ENCODE measurements around the gene QKI. TPM values are rescaled to one million over a fixed set of nuclear protein-coding genes. Genes with fewer than 3 reads are reported as not detected.

Gene QKI
- total RNA-seq, 2 experiments from 2014 or later = 43.3 to 47.5 TPM

GRCh38 chr6:163616452-163616851 lies 201.9 kb downstream of the QKI start:
- POLR2A ChIA-PET = no interaction called here

GRCh38 chr6:163617549-163617948 lies 203.0 kb downstream of the QKI start:
- H3K4me1 Mint-ChIP-seq (ENCODE audit: low read depth) = no peaks in the 10 kb centered on the region
- intact Hi-C loops (cut with micrococcal nuclease) = no loop called here
- CTCF ChIA-PET = no interaction called here

More at GRCh38 chr6:163616452-163616851, 201.9 kb downstream of the QKI start:
- H3K4me1 Mint-ChIP-seq (ENCODE audit: low read depth) = no peaks in the 10 kb centered on the region
- ATAC-seq (no peak), DNase-seq (no peak)
- no peak overlapping the region for H3K27ac Mint-ChIP-seq
- TF ChIP-seq, protein P1, sequence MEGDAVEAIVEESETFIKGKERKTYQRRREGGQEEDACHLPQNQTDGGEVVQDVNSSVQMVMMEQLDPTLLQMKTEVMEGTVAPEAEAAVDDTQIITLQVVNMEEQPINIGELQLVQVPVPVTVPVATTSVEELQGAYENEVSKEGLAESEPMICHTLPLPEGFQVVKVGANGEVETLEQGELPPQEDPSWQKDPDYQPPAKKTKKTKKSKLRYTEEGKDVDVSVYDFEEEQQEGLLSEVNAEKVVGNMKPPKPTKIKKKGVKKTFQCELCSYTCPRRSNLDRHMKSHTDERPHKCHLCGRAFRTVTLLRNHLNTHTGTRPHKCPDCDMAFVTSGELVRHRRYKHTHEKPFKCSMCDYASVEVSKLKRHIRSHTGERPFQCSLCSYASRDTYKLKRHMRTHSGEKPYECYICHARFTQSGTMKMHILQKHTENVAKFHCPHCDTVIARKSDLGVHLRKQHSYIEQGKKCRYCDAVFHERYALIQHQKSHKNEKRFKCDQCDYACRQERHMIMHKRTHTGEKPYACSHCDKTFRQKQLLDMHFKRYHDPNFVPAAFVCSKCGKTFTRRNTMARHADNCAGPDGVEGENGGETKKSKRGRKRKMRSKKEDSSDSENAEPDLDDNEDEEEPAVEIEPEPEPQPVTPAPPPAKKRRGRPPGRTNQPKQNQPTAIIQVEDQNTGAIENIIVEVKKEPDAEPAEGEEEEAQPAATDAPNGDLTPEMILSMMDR (IDR thresholded peaks at IDR 0.05) = no peak
- intact Hi-C loops (cut with micrococcal nuclease) = no loop called here
- peaks cover 2% of the 10 kb centered on the region for H3K27me3 Mint-ChIP-seq
- H3K9me3 Mint-ChIP-seq = no peaks in the 10 kb centered on the region
- no peak overlapping the region for H3K4me3 Mint-ChIP-seq
- H3K36me3 Mint-ChIP-seq (ENCODE audit: low read depth) = no peaks in the 10 kb centered on the region
- CTCF ChIA-PET = no interaction called here

DNA sequence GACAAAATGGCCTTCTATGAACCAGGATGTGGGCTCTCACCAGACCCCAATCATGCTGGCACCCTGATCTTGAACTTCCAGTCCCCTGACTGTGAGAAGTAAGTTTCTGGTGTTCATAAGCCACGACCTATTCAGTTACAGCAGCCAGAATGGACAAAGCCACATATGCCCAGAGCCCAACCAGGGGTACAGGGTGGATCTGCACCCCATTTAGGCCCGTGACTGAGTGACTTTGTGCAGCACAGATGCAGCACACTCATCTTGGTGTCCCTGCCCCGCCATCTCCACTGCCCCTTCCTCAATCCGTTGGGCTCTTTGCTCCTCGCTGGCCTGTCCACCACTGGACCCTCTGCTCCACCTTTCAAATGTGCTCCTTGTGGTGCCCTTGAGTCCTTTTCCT lies 205.6 kb downstream of the QKI start:
- Mint-ChIP-seq H3K27ac (no peak overlapping the region), H3K27me3 (peaks cover 2% of the 10 kb centered on the region), H3K4me1 (ENCODE audit: low read depth) (no peaks in the 10 kb centered on the region), H3K4me3 (no peak overlapping the region), H3K9me3 (no peaks in the 10 kb centered on the region), H3K36me3 (ENCODE audit: low read depth) (no peaks in the 10 kb centered on the region)
- DNase-seq = no peak
- TF ChIP-seq, protein P1 (IDR thresholded peaks at IDR 0.05) = no peak
- POLR2A ChIA-PET = no interaction called here
- intact Hi-C loops (cut with micrococcal nuclease) = no loop called here
- ATAC-seq = no peak
- CTCF ChIA-PET = no interaction called here

More at GRCh38 chr6:163617549-163617948, 203.0 kb downstream of the QKI start:
- TF ChIP-seq, protein P1 (IDR thresholded peaks at IDR 0.05) = no peak
- Mint-ChIP-seq H3K9me3 (no peaks in the 10 kb centered on the region), H3K4me3 (no peak overlapping the region), H3K36me3 (ENCODE audit: low read depth) (no peaks in the 10 kb centered on the region), H3K27me3 (peaks cover 2% of the 10 kb centered on the region), H3K27ac (no peak overlapping the region)
- POLR2A ChIA-PET = no interaction called here
- DNase-seq (no peak), ATAC-seq (no peak)

- peaks cover 2% of the 10 kb centered on the region for H3K27me3 Mint-ChIP-seq
- ChIA-PET POLR2A (no interaction called here), CTCF (no interaction called here)
- H3K36me3 Mint-ChIP-seq (ENCODE audit: low read depth) = no peaks in the 10 kb centered on the region
- H3K4me1 Mint-ChIP-seq (ENCODE audit: low read depth) = no peaks in the 10 kb centered on the region
- DNase-seq = no peak
- H3K27ac Mint-ChIP-seq = no peak overlapping the region
- H3K4me3 Mint-ChIP-seq = no peak overlapping the region
- ATAC-seq = no peak
- TF ChIP-seq, protein P1 (IDR thresholded peaks at IDR 0.05) = no peak
- no peaks in the 10 kb centered on the region for H3K9me3 Mint-ChIP-seq
- intact Hi-C loops (cut with micrococcal nuclease) = no loop called here
Observed at GRCh38 chr6:163620670-163621330, 206.3 kb downstream of the QKI start.

DNA sequence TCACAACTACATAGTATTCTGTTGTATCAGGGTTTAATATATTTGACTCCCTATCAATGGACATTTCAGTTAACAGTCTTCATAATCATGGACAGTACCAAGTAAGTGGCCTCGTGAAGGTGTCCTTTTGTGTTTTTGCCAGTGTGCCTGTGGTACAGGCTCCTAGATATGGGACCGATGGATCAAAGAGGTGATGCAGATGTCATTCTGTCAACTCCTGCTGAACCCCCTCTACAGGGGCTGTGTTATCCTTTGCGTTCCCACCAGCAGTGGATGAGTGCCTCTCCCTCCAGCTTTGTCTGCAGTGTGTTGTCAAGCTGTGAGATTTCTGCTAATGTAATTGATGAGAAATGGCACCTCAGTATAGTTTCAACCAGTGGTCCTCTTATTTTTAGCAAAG lies 210.7 kb downstream of the QKI start:
- Mint-ChIP-seq H3K4me1 (ENCODE audit: low read depth) (no peaks in the 10 kb centered on the region), H3K9me3 (no peaks in the 10 kb centered on the region), H3K4me3 (no peak overlapping the region), H3K36me3 (ENCODE audit: low read depth) (no peaks in the 10 kb centered on the region), H3K27ac (no peak overlapping the region), H3K27me3 (peaks cover 10% of the 10 kb centered on the region)
- ChIA-PET CTCF (no interaction called here), POLR2A (no interaction called here)
- ATAC-seq (no peak), DNase-seq (no peak)
- TF ChIP-seq, protein P1 (IDR thresholded peaks at IDR 0.05) = no peak
- intact Hi-C loops (cut with micrococcal nuclease) = no loop called here

Measured in activated CD8-positive, alpha-beta T cell treated with anti-CD3 and anti-CD28 coated beads for 36 hours (primary cell).